ENCODE data around the gene BCAP29. TPM values are rescaled to one million over a fixed set of nuclear protein-coding genes. Genes with fewer than 3 reads are reported as not detected.

BCAP29 gene
- polyA plus RNA-seq, 1 donor (not counting 4 experiments of a cell fraction or from before 2014, with no cell fraction given), result 141 TPM

GRCh38 chr7:107599262-107599661 is 19.2 kb downstream of the BCAP29 start:
- peaks cover 8 to 11% of the 10 kb centered on the region in 2 experiments for H3K36me3 ChIP-seq (ENCODE audit: control insufficient read depth in 2 of 2, extremely low read depth in 1 of 2, insufficient read depth in 2 of 2, low read length in 2 of 2)

GRCh38 chr7:107600816-107601215 is 20.8 kb downstream of the BCAP29 start:
- H3K4me1 ChIP-seq (ENCODE audit: control insufficient read depth, extremely low read depth, insufficient read depth, low read length), result peaks cover 17% of the 10 kb centered on the region
- TF ChIP-seq CTCF (optimal IDR thresholded peaks at IDR 0.05 in 1 of 3, IDR thresholded peaks at IDR 0.05 in 1 of 3, conservative IDR thresholded peaks at IDR 0.05 in 1 of 3; ENCODE audit: extremely low read depth in 1 of 3, insufficient read depth in 2 of 3, low read length in 3 of 3), result no peak
- no peak for TF ChIP-seq EZH2 (IDR thresholded peaks at IDR 0.05; ENCODE audit: low read length)
- H3K9me3 ChIP-seq (ENCODE audit: control insufficient read depth, low read depth, low read length), result no peaks in the 10 kb centered on the region
- DNase-seq (ENCODE audit: low read depth, low spot score), result no peak
- H3K9me1 ChIP-seq (ENCODE audit: control insufficient read depth, extremely low read depth, insufficient read depth, low read length), result no peaks in the 10 kb centered on the region
- no peak overlapping the region for H3K4me2 ChIP-seq (ENCODE audit: control insufficient read depth, extremely low read depth, insufficient read depth, low read depth, low read length)
- H2AFZ ChIP-seq (ENCODE audit: control insufficient read depth, low read length), result no peak overlapping the region
- dilution Hi-C loops (cut with MboI; ENCODE audit: extremely low pct_ligation_motif_present, low sequenced_read_pairs), result no loop called here
- H3K36me3 ChIP-seq (ENCODE audit: control insufficient read depth in 2 of 2, extremely low read depth in 1 of 2, insufficient read depth in 2 of 2, low read length in 2 of 2), result peaks cover 8 to 11% of the 10 kb centered on the region in 2 experiments
- H3K79me2 ChIP-seq (ENCODE audit: control insufficient read depth, insufficient read depth, low read length), result no peaks in the 10 kb centered on the region
- no peaks in the 10 kb centered on the region for H4K20me1 ChIP-seq (ENCODE audit: control insufficient read depth, extremely low read depth, insufficient read depth, low read length)
- FAIRE-seq, result no peak
- no peak overlapping the region for H3K27ac ChIP-seq (ENCODE audit: control insufficient read depth, insufficient read depth, low read length)
- no peak overlapping the region for H3K4me3 ChIP-seq (ENCODE audit: control insufficient read depth in 2 of 3, extremely low read depth in 1 of 3, insufficient read depth in 2 of 3, low read depth in 1 of 3, low read length in 3 of 3)
- no peak overlapping the region for H3K9ac ChIP-seq (ENCODE audit: control insufficient read depth, extremely low read depth, insufficient read depth, low read length)
- no peaks in the 10 kb centered on the region for H3K27me3 ChIP-seq (ENCODE audit: control insufficient read depth, extremely low read depth, insufficient read depth, low read length)

More at GRCh38 chr7:107599262-107599661, 19.2 kb downstream of the BCAP29 start:
- Histone ChIP-seq H3K9me1 (ENCODE audit: control insufficient read depth, extremely low read depth, insufficient read depth, low read length) (no peaks in the 10 kb centered on the region), H3K4me3 (ENCODE audit: control insufficient read depth in 2 of 3, extremely low read depth in 1 of 3, insufficient read depth in 2 of 3, low read depth in 1 of 3, low read length in 3 of 3) (no peak overlapping the region), H3K79me2 (ENCODE audit: control insufficient read depth, insufficient read depth, low read length) (no peaks in the 10 kb centered on the region), H3K9me3 (ENCODE audit: control insufficient read depth, low read depth, low read length) (no peaks in the 10 kb centered on the region), H2AFZ (ENCODE audit: control insufficient read depth, low read length) (no peak overlapping the region), H3K4me1 (ENCODE audit: control insufficient read depth, extremely low read depth, insufficient read depth, low read length) (peaks cover 26% of the 10 kb centered on the region), H3K4me2 (ENCODE audit: control insufficient read depth, extremely low read depth, insufficient read depth, low read depth, low read length) (no peak overlapping the region), H3K27me3 (ENCODE audit: control insufficient read depth, extremely low read depth, insufficient read depth, low read length) (no peaks in the 10 kb centered on the region), H3K9ac (ENCODE audit: control insufficient read depth, extremely low read depth, insufficient read depth, low read length) (no peak overlapping the region), H4K20me1 (ENCODE audit: control insufficient read depth, extremely low read depth, insufficient read depth, low read length) (no peaks in the 10 kb centered on the region), H3K27ac (ENCODE audit: control insufficient read depth, insufficient read depth, low read length) (no peak overlapping the region)
- no peak for TF ChIP-seq EZH2 (IDR thresholded peaks at IDR 0.05; ENCODE audit: low read length)
- no peak for TF ChIP-seq CTCF (optimal IDR thresholded peaks at IDR 0.05 in 1 of 3, IDR thresholded peaks at IDR 0.05 in 1 of 3, conservative IDR thresholded peaks at IDR 0.05 in 1 of 3; ENCODE audit: extremely low read depth in 1 of 3, insufficient read depth in 2 of 3, low read length in 3 of 3)
- no peak for FAIRE-seq
- DNase-seq (ENCODE audit: low read depth, low spot score), result no peak
- dilution Hi-C loops (cut with MboI; ENCODE audit: extremely low pct_ligation_motif_present, low sequenced_read_pairs), result no loop called here
